Body of pancreas (tissue), 4 donors: ENCODE measurements around the gene ARPP21.

ENCODE experiments used
- POLR2A ChIP-seq, 3 donors: fragments of 450-650 bp; IDR thresholded peaks; one replicate each; pipeline ENCODE4 v1.6.1; 2016; ENCODE audit warnings: antibody characterized with exemption in 3 of 3, mild to moderate bottlenecking in 2 of 3
- TF ChIP-seq, protein P1 (sequence below), 7 experiments: fragments of 450-650 bp in 4 of 7; fragments of 200-600 bp in 3 of 7; sonication (generic) in 3 of 7; IDR thresholded peaks; one replicate each; pipeline ENCODE4 v1.5.1; 2016 to 2019; ENCODE audit warnings: antibody characterized with exemption in 7 of 7

DNA sequence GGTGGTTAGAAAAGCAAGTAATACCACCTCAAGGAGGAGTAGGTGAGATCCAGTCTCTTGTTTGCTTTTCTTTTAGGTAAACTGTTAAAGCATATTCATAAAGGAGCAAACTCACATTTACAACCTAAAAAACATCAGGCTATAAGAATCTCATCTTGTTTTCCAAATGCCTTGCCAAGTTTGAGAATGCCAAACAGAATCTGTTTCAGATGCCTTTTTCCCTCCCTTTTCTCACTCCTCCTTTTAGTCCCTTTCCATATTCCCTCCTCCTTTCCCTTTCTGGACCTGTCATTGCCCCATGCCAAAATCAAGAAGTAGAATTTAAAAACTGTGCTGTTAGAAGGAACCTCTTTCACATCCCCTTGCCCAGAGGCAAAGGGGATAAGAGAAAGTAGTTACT, 140.3 kb downstream of the ARPP21 start:
- no peak for TF ChIP-seq POLR2A (IDR thresholded peaks at IDR 0.05)
- TF ChIP-seq, protein P1, sequence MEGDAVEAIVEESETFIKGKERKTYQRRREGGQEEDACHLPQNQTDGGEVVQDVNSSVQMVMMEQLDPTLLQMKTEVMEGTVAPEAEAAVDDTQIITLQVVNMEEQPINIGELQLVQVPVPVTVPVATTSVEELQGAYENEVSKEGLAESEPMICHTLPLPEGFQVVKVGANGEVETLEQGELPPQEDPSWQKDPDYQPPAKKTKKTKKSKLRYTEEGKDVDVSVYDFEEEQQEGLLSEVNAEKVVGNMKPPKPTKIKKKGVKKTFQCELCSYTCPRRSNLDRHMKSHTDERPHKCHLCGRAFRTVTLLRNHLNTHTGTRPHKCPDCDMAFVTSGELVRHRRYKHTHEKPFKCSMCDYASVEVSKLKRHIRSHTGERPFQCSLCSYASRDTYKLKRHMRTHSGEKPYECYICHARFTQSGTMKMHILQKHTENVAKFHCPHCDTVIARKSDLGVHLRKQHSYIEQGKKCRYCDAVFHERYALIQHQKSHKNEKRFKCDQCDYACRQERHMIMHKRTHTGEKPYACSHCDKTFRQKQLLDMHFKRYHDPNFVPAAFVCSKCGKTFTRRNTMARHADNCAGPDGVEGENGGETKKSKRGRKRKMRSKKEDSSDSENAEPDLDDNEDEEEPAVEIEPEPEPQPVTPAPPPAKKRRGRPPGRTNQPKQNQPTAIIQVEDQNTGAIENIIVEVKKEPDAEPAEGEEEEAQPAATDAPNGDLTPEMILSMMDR (IDR thresholded peaks at IDR 0.05) = no peak
